ENCODE measurements around the gene MAP4K3.
"Not testable (repeated sequence)": the region's sequence is repeated elsewhere in the genome, so short reads cannot be mapped to it uniquely, and the experiment has no call there.

Gene MAP4K3

DNA sequence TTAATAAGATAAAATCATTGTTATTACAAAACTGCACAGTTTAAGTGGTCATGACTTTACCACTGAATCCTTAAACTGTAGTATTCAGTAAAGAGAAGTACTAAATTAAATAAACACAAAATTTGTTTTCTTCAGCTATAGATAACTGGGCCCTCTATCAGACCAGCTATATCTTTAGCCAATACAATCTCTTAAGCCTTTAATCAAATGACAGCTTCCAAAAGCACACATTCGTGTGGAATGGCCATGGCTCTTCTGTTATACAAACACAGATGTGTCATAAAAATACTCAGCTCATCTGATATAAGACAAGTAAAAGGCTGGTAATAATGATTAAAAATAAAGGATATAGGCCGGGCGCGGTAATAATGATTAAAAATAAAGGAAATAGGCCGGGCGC, 135.7 kb downstream of the MAP4K3 start:
- DNase-seq (ENCODE audit: low read depth in 2 of 2): no peak

DNA sequence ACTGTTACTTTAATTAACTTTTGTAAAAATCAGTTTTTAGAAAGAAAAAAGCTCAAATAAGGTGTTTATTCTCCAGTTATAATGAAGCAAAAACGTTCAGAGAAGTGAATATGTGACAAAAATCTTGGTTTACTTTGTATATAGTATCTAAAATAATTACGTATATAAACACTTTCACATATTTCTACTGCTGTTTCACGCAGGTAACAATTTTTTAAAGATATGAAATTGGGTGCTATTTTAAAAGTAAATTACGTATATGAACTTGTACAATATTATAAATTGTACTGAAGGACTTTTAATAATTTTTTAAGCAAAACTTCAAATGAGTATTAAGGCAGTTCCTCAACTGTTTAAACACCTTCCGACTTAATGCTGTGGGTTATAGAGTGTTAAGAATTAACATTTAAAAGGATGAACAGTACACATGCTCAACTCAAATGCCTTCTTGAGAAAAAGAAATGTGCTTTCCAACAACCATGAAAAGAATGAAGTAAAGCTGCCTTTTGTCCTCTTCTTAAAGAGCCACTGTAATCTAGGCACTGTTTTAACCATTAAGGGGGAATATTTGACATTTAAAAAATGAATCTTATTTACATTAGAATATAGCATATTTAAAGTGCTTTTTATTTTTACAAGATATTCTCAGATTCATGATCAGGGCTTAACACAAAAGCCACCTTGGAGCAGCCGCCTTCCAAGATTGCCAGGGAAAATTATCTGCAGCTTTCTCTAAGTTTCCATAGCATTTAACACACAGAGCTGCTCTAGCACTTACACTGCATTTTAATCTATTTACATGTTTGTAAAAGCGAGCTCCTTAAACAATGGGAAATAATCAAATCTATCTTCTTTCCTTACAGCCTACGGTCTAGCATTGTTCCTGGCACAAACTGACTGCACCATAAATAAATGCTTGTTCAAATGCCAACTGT, 136.8 kb downstream of the MAP4K3 start:
- DNase-seq (ENCODE audit: low read depth in 2 of 2): no peak

DNA sequence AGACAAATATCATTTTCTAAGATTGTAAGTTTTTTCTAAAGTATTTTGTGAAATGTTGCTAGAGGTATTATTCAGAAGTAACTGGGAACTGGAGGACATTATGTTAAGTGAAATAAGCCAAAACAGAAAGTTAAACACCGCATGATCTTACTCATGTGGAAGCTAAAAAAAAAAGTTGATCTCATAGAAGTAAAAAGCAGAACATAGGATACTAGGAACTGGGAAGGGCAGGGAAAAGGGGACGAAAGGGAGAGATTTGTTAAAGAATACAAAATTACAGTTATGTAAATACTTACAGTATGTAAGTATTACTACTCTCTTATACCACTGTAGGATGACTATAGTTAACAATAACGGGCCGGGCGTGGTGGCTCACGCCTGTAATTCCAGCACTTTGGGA, 146.7 kb downstream of the MAP4K3 start:
- no peak for DNase-seq (ENCODE audit: low read depth in 2 of 2)

DNA sequence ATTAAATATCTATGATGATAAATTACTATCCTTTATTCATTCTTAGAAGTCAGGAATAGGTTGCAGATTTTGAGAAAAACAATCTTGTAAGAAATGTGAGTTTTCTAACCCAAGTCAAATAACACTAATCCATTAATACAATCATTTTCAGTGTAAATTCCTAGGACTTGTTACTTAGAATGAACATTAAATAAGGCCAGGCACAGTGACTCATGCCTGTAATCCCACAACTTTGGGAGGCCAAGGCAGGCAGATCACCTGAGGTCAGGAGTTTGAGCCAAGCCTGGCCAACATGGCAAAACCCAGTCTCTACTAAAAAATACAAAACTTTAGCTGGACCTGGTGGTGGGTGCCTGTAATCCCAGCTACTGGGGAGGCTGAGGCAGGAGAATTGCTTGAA, 147.5 kb downstream of the MAP4K3 start:
- no peak for DNase-seq (ENCODE audit: low read depth in 2 of 2)

DNA sequence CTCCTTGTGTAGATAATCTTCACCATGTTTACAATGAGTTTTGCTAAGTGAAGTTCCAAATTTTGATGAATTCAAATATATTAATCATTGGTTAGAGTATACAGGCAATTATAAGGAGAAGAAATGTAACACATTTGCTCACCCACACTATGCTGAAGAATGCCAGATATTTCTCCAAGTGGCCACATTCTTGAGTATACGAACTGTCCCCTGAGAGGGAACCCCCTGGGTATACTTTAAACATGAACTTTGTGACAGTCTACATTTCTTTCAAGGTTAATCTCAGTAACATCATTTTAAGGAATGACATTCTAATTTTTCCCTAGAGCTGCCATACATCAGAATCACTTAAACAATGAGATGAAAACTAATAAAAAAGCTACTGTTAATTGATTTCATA, 153.5 kb downstream of the MAP4K3 start:
- no peak for DNase-seq (ENCODE audit: low read depth in 2 of 2)

DNA sequence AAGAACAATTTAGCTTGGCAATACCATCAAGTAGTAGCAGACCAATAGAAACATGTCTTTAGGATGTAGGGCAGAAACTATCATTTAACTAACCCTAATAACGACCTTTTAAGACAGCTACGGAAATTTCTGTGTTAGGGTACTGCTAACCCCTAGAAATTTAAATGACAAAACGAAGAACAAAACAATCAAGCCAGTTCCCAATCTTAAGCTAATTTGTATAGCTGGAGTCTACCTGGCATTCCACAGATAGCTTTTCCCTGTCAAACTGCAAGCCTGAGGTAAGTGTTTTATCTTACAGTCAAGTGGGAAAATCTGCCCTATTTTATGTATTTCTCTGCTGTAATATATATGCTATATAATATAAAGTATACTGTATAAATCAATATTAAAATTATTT, 155.7 kb downstream of the MAP4K3 start:
- DNase-seq (ENCODE audit: low read depth in 2 of 2): no peak

DNA sequence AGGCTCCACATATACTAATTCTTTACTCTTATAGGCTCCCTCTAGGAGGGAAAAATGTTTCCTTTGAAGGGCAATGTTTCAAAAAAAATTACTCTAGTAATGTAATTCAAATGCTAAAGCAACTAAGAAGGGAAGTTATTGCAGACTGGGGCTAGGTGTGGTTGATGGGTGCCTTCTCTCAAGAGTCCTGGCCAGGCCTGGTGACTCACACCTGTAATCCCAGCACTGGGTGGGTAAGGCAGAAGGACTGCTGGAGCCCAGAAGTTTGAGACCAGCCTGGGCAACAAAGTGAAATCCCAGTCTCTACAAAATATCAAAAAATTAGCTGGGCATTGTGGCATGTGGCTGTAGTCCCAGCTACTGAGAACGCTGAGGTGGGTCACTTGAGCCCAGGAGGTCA, 162.1 kb downstream of the MAP4K3 start:
- DNase-seq (ENCODE audit: low read depth in 2 of 2): no peak

DNA sequence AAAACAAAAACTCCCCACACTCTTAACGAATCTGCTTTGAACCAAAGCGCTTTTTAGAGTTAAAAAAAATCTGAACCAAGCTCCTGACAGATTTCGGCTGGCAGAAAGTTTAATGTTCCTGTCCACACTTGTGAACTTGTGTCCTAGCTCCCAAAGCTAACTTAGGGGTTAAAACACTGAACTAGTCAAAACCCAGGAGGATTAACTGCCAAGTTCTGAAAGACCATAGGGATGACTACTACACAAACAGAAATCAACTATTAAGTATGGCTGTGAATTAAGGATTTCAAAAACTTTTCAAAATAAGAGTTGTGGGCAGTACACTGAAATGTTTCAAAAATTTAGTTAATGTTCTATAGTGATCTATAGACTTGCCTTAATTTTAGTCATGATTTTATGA, 167.1 kb downstream of the MAP4K3 start:
- no peak for DNase-seq (ENCODE audit: low read depth in 2 of 2)

DNA sequence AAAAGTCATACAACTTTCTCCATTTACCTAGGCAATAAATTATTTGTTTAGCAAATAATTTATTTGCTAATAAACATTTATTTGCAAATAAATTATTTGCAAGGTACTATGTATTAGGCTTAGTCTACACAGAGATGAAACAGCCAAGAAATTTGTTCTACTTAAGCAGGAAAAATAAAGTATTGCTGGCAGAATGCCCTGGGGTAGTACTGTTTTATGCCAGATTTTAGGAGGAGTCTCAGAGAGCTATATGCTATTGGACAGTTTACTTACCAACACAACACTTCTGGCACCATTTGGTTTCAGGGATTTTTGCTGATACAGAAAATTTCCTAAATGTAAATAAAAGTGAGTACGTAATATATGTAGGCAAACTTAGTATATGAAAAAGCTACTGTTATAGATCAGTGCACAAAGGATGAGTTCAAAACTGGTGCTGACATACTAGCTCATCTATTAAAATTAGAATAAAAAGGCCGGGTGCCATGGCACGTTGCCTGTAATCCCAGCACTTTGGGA, 170.1 kb downstream of the MAP4K3 start:
- DNase-seq (ENCODE audit: low read depth in 2 of 2): no peak

DNA sequence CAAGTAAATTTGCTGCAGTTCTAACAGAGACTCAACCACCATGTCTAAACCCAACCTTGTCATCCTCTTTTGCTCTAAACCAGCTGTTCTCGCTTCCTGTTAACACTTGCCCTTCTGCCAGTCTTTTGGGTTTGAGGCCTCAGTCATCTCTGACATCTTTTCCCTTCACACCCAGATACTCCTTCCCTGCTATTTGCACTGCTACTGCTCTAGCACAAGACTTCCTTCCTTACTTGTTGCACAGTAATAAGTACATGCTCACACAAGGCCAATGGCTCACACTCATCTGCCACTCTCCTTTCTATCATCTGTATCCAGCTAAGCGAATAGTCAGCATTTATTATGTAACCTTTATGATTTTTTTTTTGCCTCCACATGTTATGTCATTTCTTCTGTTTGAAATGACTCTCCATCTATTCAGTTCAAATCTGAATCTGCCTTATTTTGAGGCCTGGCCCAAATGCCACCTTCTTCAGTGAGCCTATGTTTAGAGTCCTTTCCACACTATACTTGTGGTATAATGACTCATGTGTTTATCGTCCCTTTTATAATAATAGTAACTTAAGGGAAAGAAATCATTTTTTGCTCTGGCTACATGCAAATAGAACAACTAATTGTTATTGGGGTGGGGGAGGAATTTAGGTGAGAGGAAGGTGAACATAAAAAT, 170.8 kb downstream of the MAP4K3 start:
- no peak for DNase-seq (ENCODE audit: low read depth in 2 of 2)

DNA sequence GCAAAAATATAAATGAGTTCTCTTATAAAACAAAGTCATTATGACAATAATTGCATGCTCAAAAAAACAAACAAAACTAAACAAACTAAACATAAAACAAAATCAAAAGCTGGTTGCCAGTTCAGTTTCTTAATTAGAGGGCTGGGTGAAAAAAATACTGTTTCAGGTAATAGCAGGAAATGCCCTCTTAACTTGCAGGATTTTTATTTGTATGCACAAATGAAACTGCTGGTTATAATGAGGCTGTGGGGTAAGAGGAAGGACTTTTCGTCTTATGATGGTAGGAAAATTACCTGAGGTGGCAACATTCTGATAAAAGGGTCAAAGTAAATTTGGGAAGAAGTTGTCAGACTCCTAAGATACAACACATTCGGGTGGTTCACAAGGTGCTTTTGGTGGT, 171.8 kb downstream of the MAP4K3 start:
- DNase-seq (ENCODE audit: low read depth in 2 of 2): no peak

DNA sequence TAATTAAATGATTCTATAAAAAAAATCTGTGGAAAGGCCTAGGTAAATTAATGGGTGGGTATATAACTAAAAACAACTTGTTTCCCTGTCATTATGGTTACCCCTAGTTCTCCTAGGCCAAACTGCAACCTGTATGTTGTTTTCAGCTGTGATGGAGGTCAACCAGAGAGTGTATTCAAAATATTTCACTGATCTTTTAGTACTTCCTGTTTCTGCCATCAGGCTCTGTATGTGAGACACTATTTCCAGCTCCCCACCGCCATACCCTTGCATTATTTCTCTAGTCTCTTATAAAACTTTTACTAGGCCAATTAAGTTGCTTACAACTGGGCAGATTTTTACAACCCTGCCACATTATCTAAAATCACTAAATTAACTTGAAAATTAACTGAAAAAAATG, 172.4 kb downstream of the MAP4K3 start:
- no peak for DNase-seq (ENCODE audit: low read depth in 2 of 2)

DNA sequence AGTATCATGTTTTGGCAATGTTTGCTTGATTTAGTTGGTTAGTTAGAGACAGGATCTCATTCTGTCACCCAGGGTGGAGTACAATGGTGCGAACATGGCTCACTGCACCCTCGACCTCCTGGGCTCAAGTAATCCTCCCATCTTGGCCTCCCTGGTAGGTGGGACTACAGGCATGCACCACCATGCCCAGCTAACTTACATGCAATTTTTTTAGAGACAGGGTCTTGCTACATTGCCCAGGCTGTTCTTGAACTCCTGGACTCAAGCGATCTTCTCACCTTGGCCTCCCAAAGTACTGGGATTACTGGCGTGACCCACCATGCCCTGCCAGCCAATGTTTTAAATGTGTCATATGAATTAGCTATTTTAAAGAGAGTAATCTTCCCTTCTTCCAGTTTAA, 177.0 kb downstream of the MAP4K3 start:
- no peak for DNase-seq (ENCODE audit: low read depth in 2 of 2)

DNA sequence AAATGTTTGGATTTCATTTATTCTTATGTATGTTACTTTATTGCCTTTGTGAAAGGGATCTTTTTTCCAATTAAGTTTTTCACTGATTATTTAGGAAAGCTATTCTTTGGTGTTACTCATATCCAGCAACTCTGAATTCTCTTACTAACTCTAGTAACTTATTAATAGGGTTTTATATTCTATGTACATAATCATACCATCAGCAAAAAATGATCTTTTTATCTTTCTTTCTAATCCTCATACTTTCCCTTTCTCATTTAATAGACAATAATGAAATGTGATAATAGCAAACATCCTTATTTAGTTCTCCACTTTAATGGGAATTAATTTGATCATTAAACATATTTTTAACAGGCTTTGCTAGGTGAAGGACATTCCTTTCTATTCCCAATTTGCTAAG, 181.0 kb downstream of the MAP4K3 start:
- no peak for DNase-seq (ENCODE audit: low read depth in 2 of 2)

DNA sequence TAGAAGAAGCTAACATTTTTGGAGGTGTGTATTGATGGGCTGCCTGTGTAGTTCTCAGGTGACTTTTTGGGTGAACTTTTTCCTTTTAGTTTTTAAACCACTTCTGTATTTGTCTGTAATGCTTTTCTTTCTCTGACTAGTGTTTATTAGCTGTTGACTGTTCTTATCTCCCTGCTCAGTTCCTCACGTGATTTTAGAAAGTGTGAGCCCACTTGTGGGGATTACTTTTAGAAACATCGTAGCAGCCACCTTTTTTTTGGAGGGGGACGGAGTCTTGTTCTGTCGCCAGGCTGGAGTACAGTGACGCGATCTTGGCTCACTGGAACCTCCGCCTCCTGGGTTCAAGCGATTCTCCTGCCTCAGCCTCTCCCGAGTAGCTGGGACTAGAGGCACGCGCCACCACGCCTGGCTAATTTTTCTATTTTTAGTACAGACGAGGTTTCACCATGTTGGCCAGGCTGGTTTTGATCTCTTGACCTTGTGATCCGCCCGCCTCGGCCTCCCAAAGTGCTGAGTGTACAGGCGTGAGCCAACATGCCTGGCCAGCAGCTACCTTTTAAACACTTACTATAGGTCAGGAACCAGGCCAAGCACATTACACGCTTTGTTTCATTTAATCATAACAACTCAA, 184.1 kb downstream of the MAP4K3 start:
- no peak for DNase-seq (ENCODE audit: low read depth in 2 of 2)

DNA sequence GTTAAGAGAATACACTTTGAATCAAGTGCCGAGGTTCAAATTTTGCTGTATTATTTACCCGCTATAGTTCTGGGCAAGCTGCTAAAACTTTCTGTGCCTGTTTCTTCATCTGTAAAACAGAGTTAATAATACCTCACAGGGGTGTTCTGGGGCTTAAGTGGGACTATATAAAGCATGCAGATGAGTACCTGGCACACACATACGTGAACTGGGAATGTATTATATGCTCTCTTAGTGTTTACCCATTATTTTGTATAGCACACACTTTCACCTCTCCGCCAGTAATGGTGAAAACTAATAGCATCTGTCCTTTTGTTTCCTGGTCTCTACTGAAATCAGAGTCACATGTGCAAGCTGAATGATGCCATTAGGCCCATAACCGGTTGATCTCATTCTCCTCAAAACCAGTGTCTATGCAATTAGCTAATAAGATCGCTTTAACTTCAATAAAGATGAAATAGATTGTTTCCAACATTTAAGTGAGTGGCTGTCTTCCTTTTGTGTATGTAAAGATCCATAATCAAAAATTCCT, 189.5 kb downstream of the MAP4K3 start:
- DNase-seq (ENCODE audit: low read depth in 2 of 2): no peak

DNA sequence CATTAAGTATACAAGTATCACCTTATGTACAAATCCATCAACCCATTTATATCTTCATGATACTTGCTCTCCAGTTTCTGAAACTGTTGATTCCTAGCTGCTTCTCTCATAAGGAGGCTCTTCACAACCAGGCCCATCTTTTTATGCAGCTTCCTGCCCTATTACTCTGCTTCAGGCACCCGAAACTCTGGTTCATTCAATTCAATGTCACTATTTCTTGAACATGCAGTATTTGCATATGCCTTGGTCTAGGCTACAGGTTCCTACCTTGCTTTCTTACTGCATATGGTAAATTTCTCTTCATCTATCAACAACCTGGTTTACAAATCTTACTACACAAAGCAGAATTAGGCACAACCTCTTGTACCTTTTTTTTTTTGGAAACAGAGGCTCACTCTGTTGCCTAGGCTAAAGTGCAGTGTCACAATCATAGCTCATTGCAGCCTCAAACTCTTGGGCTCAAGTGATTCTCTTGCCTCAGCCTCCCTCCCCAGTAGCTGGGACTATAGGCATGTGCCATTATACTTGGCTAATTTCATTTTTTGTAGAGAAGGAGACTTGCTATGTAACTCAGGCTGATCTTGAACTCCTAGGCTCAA, 190.6 kb downstream of the MAP4K3 start:
- DNase-seq (ENCODE audit: low read depth in 2 of 2): no peak

DNA sequence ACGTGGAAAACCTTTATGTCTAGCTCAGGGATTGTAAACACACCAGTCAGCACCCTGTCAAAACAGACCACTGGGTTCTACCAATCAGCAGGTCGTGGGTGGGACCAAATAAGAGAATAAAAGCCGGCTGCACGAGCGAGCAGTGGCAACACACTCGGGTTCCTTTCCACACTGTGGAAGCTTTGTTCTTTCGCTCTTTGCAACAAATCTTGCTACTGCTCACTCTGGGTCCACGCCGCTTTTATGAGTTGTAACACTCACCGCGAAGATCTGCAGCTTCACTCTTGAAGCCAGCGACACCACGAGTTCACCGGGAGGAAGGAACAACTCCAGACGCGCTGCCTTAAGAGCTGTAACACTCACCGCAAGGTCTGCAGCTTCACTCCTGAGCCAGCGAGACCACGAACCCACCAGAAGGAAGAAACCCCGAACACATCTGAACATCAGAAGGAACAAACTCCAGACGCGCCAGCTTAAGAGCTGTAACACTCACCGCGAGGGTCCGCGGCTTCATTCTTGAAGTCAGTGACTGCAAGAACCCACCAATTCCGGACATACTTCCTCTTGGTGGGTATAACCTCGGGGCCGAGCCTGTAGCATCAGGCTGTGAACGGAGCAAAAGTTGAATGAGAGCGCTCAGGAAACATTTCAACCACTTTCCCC, 192.0 kb downstream of the MAP4K3 start:
- DNase-seq (ENCODE audit: low read depth in 2 of 2): not testable (repeated sequence)

DNA sequence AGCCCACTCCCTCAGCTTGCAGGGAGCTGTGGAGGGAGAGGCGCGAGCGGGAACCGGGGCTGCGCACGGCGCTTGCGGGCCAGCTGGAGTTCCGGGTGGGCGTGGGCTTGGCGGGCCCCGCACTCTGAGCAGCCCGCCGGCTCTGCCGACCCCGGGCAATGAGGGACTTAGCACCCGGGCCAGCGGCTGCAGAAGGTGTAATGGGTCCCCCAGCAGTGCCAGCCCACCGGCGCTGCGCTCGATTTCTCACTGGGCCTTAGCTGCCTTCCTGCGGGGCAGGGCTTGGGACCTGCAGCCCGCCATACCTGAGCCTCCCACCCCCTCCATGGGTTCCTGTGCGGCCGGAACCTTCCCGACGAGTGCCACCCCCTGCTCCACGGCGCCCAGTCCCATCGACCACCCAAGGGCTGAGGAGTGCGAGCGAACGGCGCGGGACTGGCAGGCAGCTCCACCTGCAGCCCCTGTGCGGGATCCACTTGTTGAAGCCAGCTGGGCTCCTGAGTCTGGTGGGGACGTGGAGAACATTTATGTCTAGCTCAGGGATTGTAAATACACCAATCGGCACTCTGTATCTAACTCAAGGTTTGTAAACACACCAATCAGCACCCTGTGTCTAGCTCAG, 192.7 kb downstream of the MAP4K3 start:
- DNase-seq (ENCODE audit: low read depth in 2 of 2): not testable (repeated sequence)

DNA sequence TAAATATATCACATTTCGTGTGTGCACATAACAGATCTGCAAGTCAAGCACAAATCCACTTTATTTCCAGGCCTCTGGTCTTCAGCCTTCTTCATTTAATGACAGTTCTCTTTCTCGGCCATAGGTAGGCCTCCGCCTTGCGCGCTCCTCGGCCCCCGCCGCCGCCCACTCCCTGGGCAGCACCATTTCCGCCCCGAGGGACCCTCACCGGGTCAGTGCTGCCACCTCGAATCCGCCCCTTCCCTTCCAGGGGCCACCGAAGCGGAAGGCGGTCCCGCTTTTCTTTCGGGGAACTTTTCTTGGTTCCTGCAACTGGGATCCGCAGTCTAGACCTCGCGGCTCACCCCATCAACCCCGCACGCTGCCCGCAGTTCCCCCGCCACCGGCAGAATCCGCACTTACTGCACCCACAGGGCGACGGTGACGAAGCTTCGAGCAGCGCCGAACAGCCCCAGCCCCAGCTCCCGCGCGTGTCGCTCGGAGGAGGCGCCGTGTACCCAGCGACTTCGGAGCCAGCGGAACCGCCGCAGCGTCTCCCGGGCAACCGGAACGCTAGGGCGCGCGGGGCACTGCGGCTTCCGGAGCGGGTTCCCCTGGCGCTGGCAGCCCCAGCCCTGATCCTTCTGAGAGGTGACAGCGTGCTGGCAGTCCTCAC, 193.5 kb downstream of the MAP4K3 start, which contains the start of gene CDKL4:
CDKL4 (minus strand) TSS at position 502 of the 655 bp plus-strand sequence.
- DNase-seq (ENCODE audit: low read depth in 2 of 2): no peak

Measured in activated CD4-positive, alpha-beta T cell treated with anti-CD3 and anti-CD28 coated beads for 24 hours (primary cell).